ENCODE measurements around the gene RTN4RL2.

- TF ChIP-seq CTCF (IDR thresholded peaks at IDR 0.05) = peak; percentile 96 to 100 (median 98)
- no peak for TF ChIP-seq POLR2A (IDR thresholded peaks at IDR 0.05)
- TF ChIP-seq EP300 (IDR thresholded peaks at IDR 0.05) = peak in 1 of 2 donors; percentile 35
These were observed 3.2 kb upstream of the RTN4RL2 start for GRCh38 chr11:57456960-57457642.

All from tibial nerve (tissue), 4 donors.